ENCODE data around the gene RFXANK.
"Not testable (repeated sequence)": the region's sequence is repeated elsewhere in the genome, so short reads cannot be mapped to it uniquely, and the experiment has no call there.

RFXANK gene

GRCh38 chr19:19170053-19170872 is 21.8 kb upstream of the RFXANK start, which contains the start of gene MEF2B:
TSS of gene MEF2B (minus strand) at chr19:19170263. CDS start at chr19:19150735, 19,528 bp downstream.
- DNase-seq (ENCODE audit: low spot score): peak; percentile 73

- DNase-seq (ENCODE audit: low spot score): no peak
Measured at GRCh38 chr19:19170873-19171672, 21.0 kb upstream of the RFXANK start.

- no peak for DNase-seq (ENCODE audit: low spot score)
Measured at GRCh38 chr19:19171821-19172532, 20.1 kb upstream of the RFXANK start.

GRCh38 chr19:19173243-19173642 is 18.8 kb upstream of the RFXANK start:
- DNase-seq (ENCODE audit: low spot score): not testable (repeated sequence)

- DNase-seq (ENCODE audit: low spot score): no peak
Measured at GRCh38 chr19:19176950-19177349, 15.1 kb upstream of the RFXANK start.

GRCh38 chr19:19179548-19180441 is 12.3 kb upstream of the RFXANK start:
- no peak for DNase-seq (ENCODE audit: low spot score)

- no peak for DNase-seq (ENCODE audit: low spot score)
Measured at GRCh38 chr19:19181488-19181998, 10.5 kb upstream of the RFXANK start.

GRCh38 chr19:19185853-19186740 is 6.0 kb upstream of the RFXANK start:
- peak; percentile 57 for DNase-seq (ENCODE audit: low spot score)

GRCh38 chr19:19186742-19187141 is 5.3 kb upstream of the RFXANK start:
- no peak for DNase-seq (ENCODE audit: low spot score)

GRCh38 chr19:19191768-19192077 is 335 bp upstream of the RFXANK start:
- no peak for DNase-seq (ENCODE audit: low spot score)

GRCh38 chr19:19192910-19193423 is 909 bp downstream of the RFXANK start:
- no peak for DNase-seq (ENCODE audit: low spot score)

- no peak for DNase-seq (ENCODE audit: low spot score)
Measured at GRCh38 chr19:19193926-19194325, 1.9 kb downstream of the RFXANK start.

GRCh38 chr19:19201697-19202630 is 9.9 kb downstream of the RFXANK start:
- DNase-seq (ENCODE audit: low spot score): no peak

- no peak for DNase-seq (ENCODE audit: low spot score)
Measured at GRCh38 chr19:19202707-19203011, 10.6 kb downstream of the RFXANK start.

- DNase-seq (ENCODE audit: low spot score): peak; percentile 93
Measured at GRCh38 chr19:19203012-19203856, 11.2 kb downstream of the RFXANK start, which contains the start of gene NR2C2AP. TSS of gene NR2C2AP (minus strand) at chr19:19203414. CDS start at chr19:19203060, 354 bp downstream.

- no peak for DNase-seq (ENCODE audit: low spot score)
Measured at GRCh38 chr19:19204181-19204580, 12.1 kb downstream of the RFXANK start.

- no peak for DNase-seq (ENCODE audit: low spot score)
Measured at GRCh38 chr19:19205416-19206410, 13.7 kb downstream of the RFXANK start.
